OCI-LY7 (cell line): ENCODE data around the gene CUEDC1. TPM values are rescaled to one million over a fixed set of nuclear protein-coding genes. Genes with fewer than 3 reads are reported as not detected.

Experiments
- BruUV-seq: library from RNA; stranded (reverse); fragments of 400-500 nt; replicated peaks from 2 replicates; lab custom pipeline; 2021; lab: Mats Ljungman, UMichigan
- CTCF ChIA-PET: fragments of 300-600 bp; sonication (Branson Sonifier 250); formaldehyde crosslinking; loops from one replicate; lab custom pipeline; 2022; ENCODE audit warnings: antibody characterized with exemption; ENCODE audit not compliant: unreplicated experiment; lab: Charles Lee
- POLR2A ChIA-PET: fragments of 300-600 bp; sonication (Branson Sonifier 250); formaldehyde crosslinking; loops from one replicate; lab custom pipeline; 2022; ENCODE audit warnings: antibody characterized with exemption; lab: Charles Lee
- DNase-seq: peaks from one replicate; pipeline ENCODE4 v3.0.0-alpha.2; 2015; ENCODE audit warnings: low spot score
- H2AFZ ChIP-seq: fragments of 200-600 bp; sonication (generic), shearing (Covaris generic); 2 replicates; pipeline ENCODE4 v1.6.1; 2014; ENCODE audit warnings: mild to moderate bottlenecking, antibody characterized with exemption, low read length, moderate library complexity
- H3K27ac ChIP-seq: fragments of 200-600 bp; sonication (generic); 2 replicates; pipeline ENCODE4 v1.5.1; 2014; ENCODE audit warnings: mixed run types, low read depth, mild to moderate bottlenecking, moderate library complexity, low read length, inconsistent platforms; ENCODE audit not compliant: poor library complexity, severe bottlenecking
- H3K36me3 ChIP-seq: fragments of 200-600 bp; sonication (generic); 2 replicates; pipeline ENCODE4 v1.6.1; 2014; ENCODE audit warnings: mild to moderate bottlenecking, antibody characterized with exemption, low read length, moderate library complexity, mixed read lengths; ENCODE audit not compliant: insufficient read depth
- H3K4me1 ChIP-seq: fragments of 200-600 bp; sonication (generic); 2 replicates; pipeline ENCODE4 v1.5.1; 2014; ENCODE audit warnings: mild to moderate bottlenecking, low read length; ENCODE audit not compliant: insufficient read depth, poor library complexity, severe bottlenecking
- H3K4me2 ChIP-seq: fragments of 200-600 bp; sonication (generic); 2 replicates; pipeline ENCODE4 v1.6.1; 2014; ENCODE audit warnings: mild to moderate bottlenecking, low read length
- H3K4me3 ChIP-seq: fragments of 200-600 bp; sonication (generic); 2 replicates; pipeline ENCODE4 v1.5.1; 2014; ENCODE audit warnings: mild to moderate bottlenecking, low read depth, low read length; ENCODE audit not compliant: poor library complexity, severe bottlenecking
- H3K79me2 ChIP-seq: fragments of 200-600 bp; sonication (generic); 2 replicates; pipeline ENCODE4 v1.6.1; 2016; ENCODE audit warnings: low read depth, mild to moderate bottlenecking, low read length, moderate library complexity, mixed read lengths; ENCODE audit not compliant: insufficient read depth
- H3K9me2 ChIP-seq: fragments of 200-600 bp; sonication (generic); 2 replicates; pipeline ENCODE4 v1.6.1; 2016; ENCODE audit warnings: mild to moderate bottlenecking, low read length, mixed read lengths; ENCODE audit not compliant: insufficient read depth
- H3K9me3 ChIP-seq: fragments of 200-600 bp; sonication (generic); 2 replicates; pipeline ENCODE4 v1.6.1; 2014; ENCODE audit warnings: mild to moderate bottlenecking, mixed run types, low read length, mixed read lengths
- H4K20me1 ChIP-seq: fragments of 200-600 bp; sonication (generic); 2 replicates; pipeline ENCODE4 v1.6.1; 2014; ENCODE audit warnings: mild to moderate bottlenecking, antibody characterized with exemption, low read length, moderate library complexity, mixed read lengths; ENCODE audit not compliant: insufficient read depth
- CTCF ChIP-seq: fragments of 200-600 bp; sonication (generic); conservative IDR thresholded peaks from 2 replicates; pipeline ENCODE4 v1.5.1; 2014; ENCODE audit warnings: mild to moderate bottlenecking, antibody characterized with exemption, low read length, moderate library complexity, mixed read lengths
- EZH2phosphoT487 ChIP-seq: fragments of 200-600 bp; sonication (generic); IDR thresholded peaks from 2 replicates; pipeline ENCODE4 v1.6.1; 2018; ENCODE audit warnings: low read depth, borderline replicate concordance, mild to moderate bottlenecking, mixed run types, antibody characterized with exemption, low read length, moderate library complexity, mixed read lengths
- intact Hi-C: fragments of 100-400 bp; cut with micrococcal nuclease; formaldehyde crosslinking; loops from one replicate; pipeline ENCODE4 v1.10.0; 2022; ENCODE audit not compliant: unreplicated experiment
- total RNA-seq, 2 experiments: library from RNA; depleted of rRNA in 1 of 2; stranded (reverse); fragments of >200 nt in 1 of 2; shearing (Covaris generic) in 1 of 2; gene quantifications; 2 replicates each; pipeline ENCODE4 v1.2.3, GENCODE V29; 2014 to 2022

The CUEDC1 gene
- total RNA-seq, 2 experiments from 2014 or later, result 0.74 TPM; not detected in 1

GRCh38 chr17:57914273-57915142 is 40.7 kb downstream of the CUEDC1 start:
- H4K20me1 ChIP-seq, result no peaks in the 10 kb centered on the region
- H3K4me3 ChIP-seq, result no peak overlapping the region
- H2AFZ ChIP-seq, result no peak overlapping the region
- intact Hi-C loops, result no loop called here
- no TSS peak for BruUV-seq
- ChIA-PET POLR2A (no interaction called here), CTCF (no interaction called here)
- H3K4me1 ChIP-seq, result peaks cover 7% of the 10 kb centered on the region
- H3K4me2 ChIP-seq, result no peak overlapping the region
- no peak for DNase-seq
- no peak overlapping the region for H3K27ac ChIP-seq
- no peaks in the 10 kb centered on the region for H3K36me3 ChIP-seq
- TF ChIP-seq CTCF (no peak), EZH2phosphoT487 (no peak)
- no peaks in the 10 kb centered on the region for H3K9me3 ChIP-seq
- H3K79me2 ChIP-seq, result no peaks in the 10 kb centered on the region
- no peaks in the 10 kb centered on the region for H3K9me2 ChIP-seq

- Histone ChIP-seq H3K9me3 (no peaks in the 10 kb centered on the region), H3K27ac (no peak overlapping the region), H3K79me2 (no peaks in the 10 kb centered on the region), H3K9me2 (no peaks in the 10 kb centered on the region), H3K4me3 (no peak overlapping the region), H3K36me3 (no peaks in the 10 kb centered on the region), H3K4me1 (peaks cover 7% of the 10 kb centered on the region), H3K4me2 (no peak overlapping the region), H4K20me1 (no peaks in the 10 kb centered on the region), H2AFZ (no peak overlapping the region)
- BruUV-seq, result no TSS peak
- DNase-seq, result no peak
- TF ChIP-seq CTCF, result no peak
- TF ChIP-seq EZH2phosphoT487, result no peak
- intact Hi-C loops, result no loop called here
- ChIA-PET POLR2A (no interaction called here), CTCF (no interaction called here)
These were observed 41.5 kb downstream of the CUEDC1 start for GRCh38 chr17:57913575-57914272.
